AG10803 (cell line): ENCODE results near the gene IFT57.

Experiments
- DNase-seq: peaks from one replicate; pipeline ENCODE4 v3.0.0; 2010; ENCODE audit warnings: low read depth
- H3K4me3 ChIP-seq: 2 replicates; pipeline ENCODE4 v1.5.1; 2011; ENCODE audit warnings: mild to moderate bottlenecking, low read length, control low read depth
- CTCF ChIP-seq: conservative IDR thresholded peaks from 2 replicates; pipeline ENCODE4 v1.5.1; 2011; ENCODE audit warnings: mild to moderate bottlenecking, low read length, control low read depth, inconsistent platforms

IFT57 gene

DNA sequence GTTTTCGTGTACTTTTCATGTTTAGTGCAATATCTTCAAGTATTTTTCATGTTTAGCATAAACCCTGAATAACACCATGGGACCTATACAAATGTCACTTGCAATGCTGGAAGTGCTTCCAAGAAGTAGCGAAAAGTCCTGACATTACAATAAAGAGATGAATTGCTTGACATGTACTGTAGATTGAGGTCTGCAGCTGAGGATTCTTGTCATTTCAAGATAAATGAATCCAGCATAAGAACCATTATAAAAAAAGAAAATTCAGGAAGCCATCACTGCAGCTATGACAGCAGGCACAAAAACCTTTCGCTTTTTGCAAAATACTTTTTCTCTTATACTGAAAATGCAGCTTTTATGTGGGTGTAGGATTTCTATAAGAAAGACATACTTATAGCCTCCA, 37.4 kb downstream of the IFT57 start:
- H3K4me3 ChIP-seq, result no peak overlapping the region
- DNase-seq, result no peak
- no peak for TF ChIP-seq CTCF

- no peak for TF ChIP-seq CTCF
- DNase-seq, result no peak
Observed at GRCh38 chr3:108183971-108184370, 38.3 kb downstream of the IFT57 start.

GRCh38 chr3:108183181-108183580, 39.0 kb downstream of the IFT57 start:
- DNase-seq, result no peak
- TF ChIP-seq CTCF, result no peak
- H3K4me3 ChIP-seq, result no peak overlapping the region

More at GRCh38 chr3:108183971-108184370, 38.3 kb downstream of the IFT57 start:
- no peak overlapping the region for H3K4me3 ChIP-seq

GRCh38 chr3:108182339-108182738, 39.9 kb downstream of the IFT57 start:
- no peak for DNase-seq
- no peak overlapping the region for H3K4me3 ChIP-seq
- no peak for TF ChIP-seq CTCF

GRCh38 chr3:108181172-108181571, 41.1 kb downstream of the IFT57 start:
- DNase-seq, result no peak

DNA sequence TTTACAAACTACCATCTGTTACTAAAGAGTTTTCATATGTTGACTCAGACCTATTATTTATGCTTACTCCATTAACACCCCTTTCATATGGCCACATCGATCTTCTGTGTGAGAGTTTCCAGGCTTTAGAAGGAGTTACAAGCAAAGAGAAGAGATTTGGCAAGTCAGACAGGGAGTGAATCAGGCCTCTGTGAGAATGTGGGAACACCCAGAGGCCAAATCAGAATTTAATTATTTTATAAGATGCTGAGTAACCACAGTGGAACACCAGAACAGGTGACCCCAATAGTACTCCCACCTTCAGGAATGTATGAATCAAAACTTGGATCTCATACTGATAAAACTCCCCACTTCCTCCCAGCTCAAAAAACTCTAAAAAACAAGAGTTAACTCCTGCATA, 42.0 kb downstream of the IFT57 start:
- no peak for TF ChIP-seq CTCF
- DNase-seq, result peak; percentile 75
- H3K4me3 ChIP-seq, result no peak overlapping the region

More at GRCh38 chr3:108181172-108181571, 41.1 kb downstream of the IFT57 start:
- no peak overlapping the region for H3K4me3 ChIP-seq
- no peak for TF ChIP-seq CTCF

- no peak for TF ChIP-seq CTCF
Observed at GRCh38 chr3:108178676-108179075, 43.5 kb downstream of the IFT57 start.

More at GRCh38 chr3:108178676-108179075, 43.5 kb downstream of the IFT57 start:
- no peak overlapping the region for H3K4me3 ChIP-seq
- DNase-seq, result peak; percentile 58
